GM19351 (cell line): ENCODE results near the gene KMO.

Source experiments
- ATAC-seq: cut with Tn5 transposase; IDR thresholded peaks from one replicate; pipeline ENCODE4 v1.9.1; 2021; ENCODE audit warnings: mild to moderate bottlenecking, moderate library complexity; ENCODE audit not compliant: unreplicated experiment

KMO gene

DNA sequence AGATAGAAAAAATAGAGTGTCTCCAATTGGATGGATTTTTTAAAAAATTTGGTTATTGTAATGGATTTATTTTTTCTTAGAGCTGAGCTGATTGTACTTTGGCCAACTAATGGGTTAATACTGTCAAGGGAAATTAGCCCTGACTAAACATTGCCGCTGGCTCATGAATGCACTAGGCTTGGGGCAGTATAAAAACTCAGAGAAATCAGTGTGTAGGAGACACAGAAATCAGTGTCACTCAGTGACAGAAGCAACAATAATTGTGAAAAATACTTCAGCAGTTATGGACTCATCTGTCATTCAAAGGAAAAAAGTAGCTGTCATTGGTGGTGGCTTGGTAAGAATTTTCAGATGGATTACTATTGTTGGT, at the start of gene KMO:
Gene KMO (plus strand): TSS at position 217 of the 370 bp plus-strand sequence. CDS start 67 bp downstream, at position 284.
- ATAC-seq = peak; percentile 18

GRCh38 chr1:241482761-241483250, 49.4 kb upstream of the KMO start:
- ATAC-seq = no peak

- peak; percentile 67 for ATAC-seq
These were observed 47.0 kb upstream of the KMO start for GRCh38 chr1:241485145-241485544.

DNA sequence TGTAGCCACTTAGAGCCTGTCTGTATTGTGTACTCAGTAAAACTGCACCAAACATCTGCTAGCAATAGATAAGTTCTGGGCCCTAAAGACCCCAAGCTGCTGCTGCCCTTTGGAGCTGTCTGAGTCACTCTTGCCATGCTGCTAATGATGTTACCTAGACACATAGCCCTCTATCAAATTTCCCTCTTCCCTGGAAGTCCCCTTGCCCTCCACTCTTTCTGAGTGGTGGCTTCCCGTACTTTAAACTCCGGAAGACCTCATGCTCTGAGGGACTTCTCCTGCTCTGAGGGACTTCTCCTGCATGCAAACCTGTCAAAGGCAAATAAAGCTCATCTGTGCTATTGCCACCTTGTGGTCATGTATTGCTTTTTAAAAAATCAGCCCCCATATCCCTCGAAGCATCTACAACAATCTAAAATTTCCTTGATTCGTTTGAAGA, 46.6 kb upstream of the KMO start:
- ATAC-seq = peak; percentile 77

DNA sequence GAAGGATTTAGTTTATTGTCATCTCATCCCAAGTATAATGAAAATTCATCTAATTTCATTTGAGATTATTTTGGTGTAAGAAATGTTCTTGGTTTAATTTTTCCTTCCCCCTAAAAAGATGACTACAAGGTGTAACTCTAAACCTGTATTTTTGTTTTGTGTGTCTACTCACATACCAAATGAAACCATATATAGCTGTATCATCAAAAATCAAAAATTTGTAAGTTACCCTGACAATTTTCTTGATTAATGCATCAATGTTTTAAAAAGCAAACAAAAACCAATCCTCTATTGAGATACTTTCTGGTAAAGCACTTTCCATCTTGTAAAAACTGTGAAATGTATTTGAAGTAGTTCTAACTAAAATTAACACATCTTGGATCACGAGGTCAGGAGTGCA, 43.4 kb upstream of the KMO start:
- no peak for ATAC-seq

GRCh38 chr1:241495741-241496140, 36.4 kb upstream of the KMO start:
- ATAC-seq = no peak

- peak; percentile 50 for ATAC-seq
These were observed 32.3 kb upstream of the KMO start for GRCh38 chr1:241499910-241500309.

DNA sequence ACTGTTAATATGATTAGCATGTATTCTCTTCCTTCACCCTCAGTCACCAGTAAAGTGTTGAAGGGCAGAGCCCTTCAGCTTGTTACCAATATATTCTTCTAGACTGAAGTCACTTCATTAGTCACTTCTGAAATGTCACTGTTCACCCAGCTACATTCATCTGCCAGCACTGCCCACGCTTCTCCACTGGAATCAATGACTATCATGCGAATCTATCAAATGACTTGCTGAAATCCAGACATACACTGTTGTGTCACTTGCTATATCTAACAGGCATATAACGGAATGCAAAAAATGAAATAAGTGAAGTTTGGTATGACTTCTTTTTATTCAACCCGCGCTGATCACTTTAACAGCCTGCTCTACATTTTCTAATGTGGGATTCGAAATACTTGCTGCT, 28.7 kb upstream of the KMO start:
- ATAC-seq = no peak

DNA sequence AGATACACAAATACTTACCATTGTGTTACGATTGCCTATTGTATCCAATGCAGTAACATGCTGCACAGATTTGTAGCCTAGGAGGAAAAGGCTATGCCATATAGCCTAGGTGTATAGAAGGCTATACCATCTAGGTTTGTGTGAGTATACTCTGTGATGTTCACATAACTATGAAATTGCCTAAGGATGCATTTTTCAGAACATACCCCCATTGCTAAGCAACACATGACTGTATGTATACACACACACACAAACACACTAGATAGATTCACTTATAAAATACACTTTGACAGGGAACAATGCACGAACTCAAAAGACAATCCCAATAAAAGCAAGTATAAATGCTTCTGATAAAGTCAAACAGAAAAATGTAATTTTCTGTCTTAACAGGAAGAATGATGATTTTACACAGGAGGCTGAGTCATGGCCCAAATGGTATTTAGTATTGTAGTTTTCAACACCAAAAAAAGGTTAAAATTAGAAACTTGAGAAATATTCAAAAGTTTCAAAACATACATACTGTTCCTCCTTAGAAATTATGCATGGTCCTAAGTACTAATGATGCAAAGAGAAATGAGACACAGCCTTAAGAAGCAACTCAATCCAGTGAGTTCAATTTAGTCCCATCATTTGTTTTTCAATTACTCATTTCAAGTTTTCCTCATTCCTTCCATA, 24.9 kb upstream of the KMO start:
- no peak for ATAC-seq

- no peak for ATAC-seq
These were observed 18.8 kb upstream of the KMO start for GRCh38 chr1:241513378-241513777.

- peak; percentile 33 for ATAC-seq
These were observed 13.5 kb upstream of the KMO start for GRCh38 chr1:241518476-241519307.

DNA sequence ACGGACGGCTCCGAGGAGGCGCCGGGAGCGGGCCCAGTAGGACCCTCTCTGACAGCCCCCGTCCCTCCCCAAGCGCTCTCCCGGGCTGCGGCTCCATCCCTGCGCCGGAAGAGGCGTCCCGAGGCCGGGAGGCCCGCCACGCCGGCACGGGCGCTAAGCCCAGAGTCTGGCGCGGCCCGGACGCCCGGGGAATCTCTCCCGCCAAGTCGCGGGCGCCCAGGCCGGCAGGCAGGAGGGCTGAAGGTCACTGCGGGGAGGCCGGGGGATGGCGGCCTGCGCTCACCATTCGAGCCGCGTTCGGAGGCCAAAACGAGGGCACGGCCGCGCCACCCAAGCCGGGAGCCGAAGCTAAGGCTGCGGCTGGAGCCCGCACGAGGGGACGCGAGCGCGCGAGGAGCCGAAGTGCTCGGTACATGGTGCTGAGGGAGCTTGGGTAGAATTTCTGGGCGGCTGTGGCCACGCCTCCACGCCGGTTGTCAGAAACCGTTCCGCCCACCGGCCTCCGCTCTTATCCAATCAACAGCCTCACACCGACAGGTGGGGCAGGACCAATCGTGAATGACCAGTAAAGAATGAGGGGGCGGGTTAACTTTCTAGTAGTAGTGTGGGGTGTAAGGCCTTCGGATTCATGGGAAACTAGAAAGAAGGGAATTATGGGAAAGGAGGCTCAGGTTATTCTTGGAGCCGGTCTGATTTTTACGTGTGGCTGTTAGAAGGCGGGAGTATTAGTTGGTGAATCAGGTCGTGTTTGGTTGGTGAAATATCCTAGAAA, 12.7 kb upstream of the KMO start, which contains the start of gene FH:
Gene FH (minus strand): TSS at position 448 of the 772 bp plus-strand sequence. CDS start 33 bp downstream, at position 415.
- ATAC-seq = peak; percentile 92

DNA sequence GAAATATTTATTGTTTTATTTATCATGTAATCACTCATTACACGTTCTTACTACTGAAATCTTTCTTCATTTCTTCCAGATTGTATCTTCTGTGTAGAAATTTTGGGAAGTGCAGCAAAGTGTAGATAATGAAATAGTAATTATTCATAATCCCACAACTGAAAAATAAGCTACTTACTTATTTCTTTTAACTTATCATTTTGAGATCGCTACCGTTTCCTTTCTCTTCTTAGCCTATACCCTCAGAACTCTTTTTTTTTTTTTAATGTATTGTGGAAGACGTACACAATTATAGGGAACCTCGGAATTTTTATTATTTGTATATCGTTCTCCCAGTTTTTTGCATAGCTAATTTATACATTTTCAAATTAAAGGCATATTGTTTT, 12.1 kb upstream of the KMO start:
- ATAC-seq = no peak

DNA sequence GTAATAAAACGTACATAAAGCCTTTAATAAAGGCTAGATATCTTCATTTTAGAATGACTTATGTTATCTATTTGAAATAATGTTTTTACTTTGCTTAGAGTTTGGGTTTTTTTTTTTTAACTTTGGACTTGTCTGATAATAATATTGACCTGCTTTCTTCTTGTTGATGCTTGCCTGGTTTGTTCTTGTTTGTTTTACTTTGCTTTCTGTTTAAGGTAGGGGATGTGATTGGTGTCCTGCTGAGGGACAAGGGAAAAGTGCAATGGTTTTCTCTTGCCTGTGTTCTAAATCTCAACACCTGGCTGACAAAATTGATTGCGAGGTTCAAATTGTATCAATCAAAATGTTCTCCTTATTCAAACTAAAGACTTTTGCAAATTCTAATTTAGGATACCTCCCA, 10.5 kb upstream of the KMO start:
- ATAC-seq = no peak

GRCh38 chr1:241525026-241525425, 7.2 kb upstream of the KMO start:
- ATAC-seq = no peak

- ATAC-seq = no peak
These were observed 5.0 kb upstream of the KMO start for GRCh38 chr1:241527146-241527545.

- ATAC-seq = peak; percentile 57
These were observed 700 bp upstream of the KMO start for GRCh38 chr1:241531195-241532161.

DNA sequence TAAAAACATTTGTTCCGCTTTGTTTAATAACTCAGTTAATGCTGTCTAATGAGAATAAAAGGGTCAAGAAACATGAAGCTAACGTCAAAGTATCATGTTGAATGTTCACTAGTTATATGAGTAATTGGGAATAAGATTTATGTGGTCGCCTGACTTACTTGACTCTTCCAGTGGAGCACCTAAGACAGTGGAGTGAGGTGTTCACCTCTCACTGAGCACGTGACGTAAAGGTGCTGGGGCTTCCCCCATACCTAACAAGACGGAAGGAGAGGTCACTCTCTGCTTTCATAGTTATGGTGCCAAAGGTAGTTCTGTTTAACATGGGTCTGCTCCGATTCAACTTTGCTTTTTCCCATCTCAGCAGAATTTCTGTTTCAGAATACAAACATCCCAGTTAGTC, 686 bp downstream of the KMO start:
- ATAC-seq = peak; percentile 61

DNA sequence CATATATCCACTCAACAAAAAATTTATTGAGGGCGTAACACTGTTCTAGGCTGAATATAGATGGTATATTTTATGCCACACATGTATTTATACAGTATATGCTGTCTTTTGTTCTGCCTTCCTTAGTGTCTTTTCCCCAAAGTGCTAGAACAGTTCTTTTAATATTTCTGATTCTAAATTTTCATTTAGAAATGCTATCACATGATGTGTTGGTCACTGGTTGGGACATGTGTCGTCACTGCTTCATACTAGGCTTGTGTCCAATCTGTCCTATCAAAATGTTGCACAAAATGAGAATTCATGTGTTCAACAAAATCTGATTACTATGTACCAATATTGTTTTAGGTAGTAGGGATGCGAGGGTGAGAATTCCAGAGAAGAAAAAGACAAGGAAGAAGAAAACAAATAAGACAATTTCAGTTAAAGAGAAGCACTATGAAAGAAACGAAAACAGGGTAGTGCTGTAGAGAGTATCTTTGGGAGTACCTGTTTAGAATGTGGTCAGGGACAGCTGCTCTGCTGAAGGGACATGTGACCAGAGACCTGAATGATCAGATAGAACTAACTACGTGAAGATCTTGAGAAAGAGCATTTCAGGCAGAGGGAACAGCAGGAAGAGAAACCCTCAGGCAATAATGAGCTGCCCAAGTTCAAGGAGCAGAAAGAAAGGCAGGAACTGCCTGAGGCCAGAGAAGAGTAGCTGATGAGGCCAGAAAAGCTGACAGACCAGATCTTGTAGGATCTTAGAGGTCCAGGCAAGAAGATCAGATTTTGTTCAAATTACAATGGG, 1.3 kb downstream of the KMO start:
- ATAC-seq = peak; percentile 42
